K562 (cell line): ENCODE data around the gene SGMS1. TPM values are rescaled to one million over a fixed set of nuclear protein-coding genes. Genes with fewer than 3 reads are reported as not detected.
A peak's percentile ranks its signal among the peaks of the same experiment; 100 is the strongest.

Experiments used
- ATAC-seq: fragments of 200-7000 bp; cut with Tn5 transposase; 3 replicates; pipeline ENCODE4 v1.9.1; 2020; ENCODE audit warnings: moderate library complexity
- BruUV-seq: library from RNA; stranded (reverse); fragments of 400-500 nt; replicated peaks from 2 replicates; lab custom pipeline; 2021; lab: Mats Ljungman, UMichigan
- CTCF ChIA-PET: fragments of 300-600 bp; formaldehyde crosslinking; extraction: SDS; loops from one replicate; lab custom pipeline; 2021; ENCODE audit warnings: low intra/inter-chr PET ratio; lab: Yijun Ruan, JAX
- POLR2A ChIA-PET: fragments of 300-600, 350-650 bp; sonication (Branson Sonifier 250); formaldehyde crosslinking; extraction: SDS; loops from one replicate; lab custom pipeline; 2021; ENCODE audit warnings: antibody characterized with exemption, inconsistent platforms; lab: Yijun Ruan, JAX
- DNase-seq, 4 experiments: peaks; one replicate each; pipeline versions ENCODE4 v3.0.0 to v3.0.0-alpha.2; 2011 to 2018; ENCODE audit warnings: low spot score in 3 of 4, mixed read lengths in 3 of 4; ENCODE audit errors: extremely low read depth in 1 of 4
- FAIRE-seq: peaks from 2 replicates; lab custom pipeline; 2011; peaks lifted over from hg19 to GRCh38; lab: Jason Lieb, UNC
- H2AFZ ChIP-seq: 2 replicates; pipeline ENCODE4 v1.6.0; 2011; ENCODE audit warnings: low read depth, low read length, control low read depth, inconsistent platforms
- H3K27ac ChIP-seq: fragments of 200-600 bp; 3 replicates; pipeline ENCODE4 v1.8.0; 2011; ENCODE audit warnings: low read depth, mild to moderate bottlenecking, control low read depth, inconsistent platforms, low read length, moderate library complexity, mixed read lengths; ENCODE audit errors: extremely low read depth
- H3K27me3 ChIP-seq, 2 experiments: fragments of 300-600 bp in 1 of 2; 2 replicates in 1 of 2; 3 replicates in 1 of 2; pipeline versions ENCODE4 v1.6.0 to v1.8.0; 2011; ENCODE audit warnings: inconsistent platforms in 2 of 2, low read length in 2 of 2, mild to moderate bottlenecking in 1 of 2, mixed read lengths in 1 of 2, moderate library complexity in 1 of 2; ENCODE audit not compliant: control insufficient read depth in 2 of 2, insufficient read depth in 2 of 2
- H3K36me3 ChIP-seq: fragments of 300-600 bp; 3 replicates; pipeline ENCODE4 v1.8.0; 2011; ENCODE audit warnings: mild to moderate bottlenecking, low read length, inconsistent platforms; ENCODE audit not compliant: control insufficient read depth, insufficient read depth
- H3K4me1 ChIP-seq, 2 experiments: fragments of 200-600 bp in 1 of 2; replicated peaks in 1 of 2; 2 replicates in 1 of 2; 3 replicates in 1 of 2; pipeline versions ENCODE4 v1.5.1 to v1.8.0; 2011; ENCODE audit warnings: inconsistent platforms in 2 of 2, low read length in 2 of 2, mild to moderate bottlenecking in 1 of 2, mixed read lengths in 1 of 2, moderate library complexity in 1 of 2; ENCODE audit not compliant: control insufficient read depth in 2 of 2, insufficient read depth in 2 of 2
- H3K4me2 ChIP-seq: 2 replicates; pipeline ENCODE4 v1.6.1; 2011; ENCODE audit warnings: low read length, control low read depth, inconsistent platforms, mixed read lengths; ENCODE audit not compliant: insufficient read depth
- H3K4me3 ChIP-seq: fragments of 200-600 bp; sonication (generic), shearing (Covaris generic); 2 replicates; pipeline ENCODE4 v1.5.1; 2016; ENCODE audit warnings: control low read depth, inconsistent platforms
- H3K79me2 ChIP-seq: fragments of 200-600 bp; 3 replicates; pipeline ENCODE4 v1.8.0; 2011; ENCODE audit warnings: low read length, inconsistent platforms; ENCODE audit not compliant: control insufficient read depth, insufficient read depth
- H3K9ac ChIP-seq, 2 experiments: 2 replicates each; pipeline versions ENCODE4 v1.6.0 to v1.6.1; 2011; ENCODE audit warnings: low read depth in 2 of 2, low read length in 2 of 2, control low read depth in 1 of 2, inconsistent platforms in 1 of 2, mild to moderate bottlenecking in 1 of 2, mixed read lengths in 1 of 2; ENCODE audit not compliant: insufficient read depth in 1 of 2
- H3K9me1 ChIP-seq: one replicate; pipeline ENCODE4 v1.6.0; 2011; ENCODE audit warnings: inconsistent platforms, mild to moderate bottlenecking, low read length, moderate library complexity; ENCODE audit not compliant: control insufficient read depth, insufficient read depth
- H3K9me3 ChIP-seq: replicated peaks from 2 replicates; pipeline ENCODE4 v1.5.1; 2011; ENCODE audit warnings: low read depth, low read length, inconsistent platforms; ENCODE audit not compliant: control insufficient read depth, insufficient read depth
- H4K20me1 ChIP-seq: replicated peaks from 2 replicates; pipeline ENCODE4 v1.6.1; 2011; ENCODE audit warnings: low read length, inconsistent platforms, mixed read lengths; ENCODE audit not compliant: control insufficient read depth, insufficient read depth
- ETS1 ChIP-seq: conservative IDR thresholded peaks from 2 replicates; pipeline ENCODE4 v1.6.1; 2011; ENCODE audit warnings: low read depth, mild to moderate bottlenecking, low read length; ENCODE audit not compliant: control insufficient read depth
- GTF2E2 ChIP-seq: fragments of 200-800 bp; sonication (Bioruptor generic); IDR thresholded peaks from 2 replicates; pipeline ENCODE4 v1.6.1; 2016; ENCODE audit warnings: missing genetic modification characterization, missing compliant biosample characterization
- HOXB6 ChIP-seq: fragments of 250-450 bp; sonication (Bioruptor Pico); IDR thresholded peaks from 2 replicates; pipeline ENCODE4 v1.5.1; 2022; ENCODE audit warnings: mild to moderate bottlenecking, borderline replicate concordance
- NFYB ChIP-seq: IDR thresholded peaks from 2 replicates; pipeline ENCODE4 v1.6.1; 2011; ENCODE audit warnings: mild to moderate bottlenecking, moderate library complexity; ENCODE audit not compliant: insufficient read length; ENCODE audit errors: extremely low read depth
- NR4A1 ChIP-seq, 2 experiments: fragments of 250-450 bp in 1 of 2; fragments of 450-650 bp in 1 of 2; sonication (Bioruptor Pico) in 1 of 2; IDR thresholded peaks; 2 replicates each; pipeline versions ENCODE4 v1.4.0 to v1.6.1; 2016 to 2020; ENCODE audit warnings: mild to moderate bottlenecking in 2 of 2, missing compliant biosample characterization in 1 of 2, missing genetic modification characterization in 1 of 2, moderate library complexity in 1 of 2
- OTX1 ChIP-seq: fragments of 450-650 bp; formaldehyde crosslinking; IDR thresholded peaks from 2 replicates; pipeline ENCODE4 v1.4.0; 2022; ENCODE audit warnings: mild to moderate bottlenecking
- POLR2H ChIP-seq: IDR thresholded peaks from 2 replicates; pipeline ENCODE4 v1.6.1; 2016; ENCODE audit warnings: missing genetic modification characterization, low read depth, mild to moderate bottlenecking, control low read depth, missing compliant biosample characterization, moderate library complexity
- RBBP5 ChIP-seq: fragments of 200-600 bp; sonication (generic); IDR thresholded peaks from 2 replicates; pipeline ENCODE4 v1.6.1; 2012; ENCODE audit warnings: borderline replicate concordance, mild to moderate bottlenecking, low read length, control low read depth, inconsistent platforms; ENCODE audit not compliant: insufficient read depth, poor library complexity, severe bottlenecking
- SPI1 ChIP-seq: IDR thresholded peaks from 2 replicates; pipeline ENCODE4 v1.6.1; 2011; ENCODE audit warnings: low read depth, low read length, control low read depth, borderline replicate concordance
- TBP ChIP-seq: optimal IDR thresholded peaks from 2 replicates; pipeline ENCODE3; 2011; ENCODE audit warnings: low read depth, low read length, improper control_type of control experiment
- TCF7 ChIP-seq: sonication (generic); IDR thresholded peaks from 2 replicates; pipeline ENCODE4 v1.6.1; 2016; ENCODE audit warnings: antibody characterized with exemption, borderline replicate concordance
- ZBTB1 ChIP-seq: sonication (generic); formaldehyde crosslinking; IDR thresholded peaks from 2 replicates; pipeline ENCODE4 v1.8.1; 2023; ENCODE audit warnings: missing genetic modification reagents, low read depth, mild to moderate bottlenecking, borderline replicate concordance
- ZFP30 ChIP-seq: fragments of 250-450 bp; sonication (Bioruptor Pico); IDR thresholded peaks from 2 replicates; pipeline ENCODE4 v1.8.0; 2022; ENCODE audit warnings: moderate library complexity, mild to moderate bottlenecking, inconsistent platforms, borderline replicate concordance
- ZNF197 ChIP-seq: fragments of 200-800 bp; sonication (Bioruptor generic); IDR thresholded peaks from 2 replicates; pipeline ENCODE4 v1.6.1; 2016; ENCODE audit warnings: low read depth, missing genetic modification characterization, missing compliant biosample characterization
- ZNF41 ChIP-seq: fragments of 250-450 bp; sonication (Bioruptor Pico); conservative IDR thresholded peaks from 2 replicates; pipeline ENCODE4 v1.4.0; 2020; ENCODE audit warnings: mild to moderate bottlenecking
- WGBS: fragments of 100-300 bp; shearing (Covaris generic); methylation state at CpG from one replicate; pipeline ENCODE4 v1.1.6; 2016; ENCODE audit warnings: low coverage, mixed read lengths; ENCODE audit not compliant: insufficient coverage; ENCODE audit errors: missing lambda C conversion rate; 5-methylcytosine and 5-hydroxymethylcytosine counted together
- in situ Hi-C: fragments of 300-500 bp; cut with MboI; formaldehyde crosslinking; loops from 4 replicates; pipeline ENCODE4 v1.15.0; 2018; ENCODE audit warnings: inconsistent platforms, mixed read lengths
- intact Hi-C: fragments of 100-400 bp; cut with micrococcal nuclease; formaldehyde crosslinking; loops from 2 replicates; pipeline ENCODE4 v1.14.2; 2022
- polyA plus RNA-seq, 8 experiments: library from polyadenylated mRNA; depleted of rRNA in 4 of 8; stranded (reverse) in 5 of 8; unstranded in 3 of 8; fragments of >200 nt; fragmentation: Nextera tagmentation in 2 of 8; fragmentation: Illumina TruSeq in 1 of 8; extraction: Ambion mirVana in 2 of 8; extraction: Trizol in 1 of 8; gene quantifications; 2 replicates each; pipeline versions ENCODE4 v1.2.1 to v1.2.3, GENCODE V29; 2011 to 2014; ENCODE audit warnings: inconsistent platforms in 1 of 8, missing spikeins in 1 of 8
- total RNA-seq, 7 experiments: library from RNA; depleted of rRNA in 6 of 7; stranded (reverse); fragments of >200 nt in 6 of 7; fragmentation: Illumina TruSeq in 2 of 7; extraction: Trizol in 2 of 7; gene quantifications; 2 replicates each; pipeline versions ENCODE4 v1.2.1 to v1.2.3, GENCODE V29; 2011 to 2021; ENCODE audit warnings: low replicate concordance in 1 of 7
- TF ChIP-seq, protein P1 (sequence below): fragments of 450-650 bp; formaldehyde crosslinking; IDR thresholded peaks from 2 replicates; pipeline ENCODE4 v1.4.0; 2020; ENCODE audit warnings: mild to moderate bottlenecking, moderate library complexity

SGMS1 gene
- total and polyA plus RNA-seq, 9 of the 15 experiments (the other 6 are each of a cell fraction or from before 2014, with no cell fraction given), result 22.6 to 232 (median 82.2) TPM

- ChIA-PET CTCF (no interaction called here), POLR2A (interaction anchor here (0.6 to 7.2 kb wide), 6 partner anchors 7 to 61 kb away, joined by 3 to 59 read pairs (median 4); no protein-coding TSS in a partner anchor)
- no peaks in the 10 kb centered on the region for H3K9me3 ChIP-seq
- no peaks in the 10 kb centered on the region for H3K9me1 ChIP-seq
- 30% methylated on average over 5 of the region's 5 CpGs for WGBS
- peak overlapping the region; percentile 36 for H3K4me2 ChIP-seq
- H3K4me1 ChIP-seq, result peaks cover 10 to 78% of the 10 kb centered on the region in 2 experiments
- peaks cover 98% of the 10 kb centered on the region for H3K79me2 ChIP-seq
- H3K9ac ChIP-seq, result peak overlapping the region in 1 of 2 experiments; percentile 43; a peak in 3 of 4 replicates
- peaks cover 77% of the 10 kb centered on the region for H3K36me3 ChIP-seq
- no peaks in the 10 kb centered on the region for H4K20me1 ChIP-seq
- intact Hi-C loops (no loop called here), in situ Hi-C loops (no loop called here)
- DNase-seq (peak in 1 of 4 experiments; percentile 59), ATAC-seq (peak; percentile 36), FAIRE-seq (peak; percentile 51)
- H3K4me3 ChIP-seq, result no peak overlapping the region
- H3K27ac ChIP-seq, result peak overlapping the region; percentile 52
- BruUV-seq, result no TSS peak
- no peaks in the 10 kb centered on the region for H3K27me3 ChIP-seq
- H2AFZ ChIP-seq, result peak overlapping the region; percentile 42
- no peak for TF ChIP-seq TCF7
- no peak for TF ChIP-seq HOXB6 (CRISPR knock-in tag)
- TF ChIP-seq TBP, result no peak
- no peak for TF ChIP-seq ZBTB1 (CRISPR knock-in tag)
- no peak for TF ChIP-seq ETS1
- no peak for TF ChIP-seq NR4A1 (CRISPR knock-in tag; IDR thresholded peaks at IDR 0.05)
- TF ChIP-seq NR4A1 (tag; IDR thresholded peaks at IDR 0.05), result peak; percentile 64; the same call in 1 of the 2 replicates
- TF ChIP-seq POLR2H (tag), result no peak
- TF ChIP-seq, protein P1, sequence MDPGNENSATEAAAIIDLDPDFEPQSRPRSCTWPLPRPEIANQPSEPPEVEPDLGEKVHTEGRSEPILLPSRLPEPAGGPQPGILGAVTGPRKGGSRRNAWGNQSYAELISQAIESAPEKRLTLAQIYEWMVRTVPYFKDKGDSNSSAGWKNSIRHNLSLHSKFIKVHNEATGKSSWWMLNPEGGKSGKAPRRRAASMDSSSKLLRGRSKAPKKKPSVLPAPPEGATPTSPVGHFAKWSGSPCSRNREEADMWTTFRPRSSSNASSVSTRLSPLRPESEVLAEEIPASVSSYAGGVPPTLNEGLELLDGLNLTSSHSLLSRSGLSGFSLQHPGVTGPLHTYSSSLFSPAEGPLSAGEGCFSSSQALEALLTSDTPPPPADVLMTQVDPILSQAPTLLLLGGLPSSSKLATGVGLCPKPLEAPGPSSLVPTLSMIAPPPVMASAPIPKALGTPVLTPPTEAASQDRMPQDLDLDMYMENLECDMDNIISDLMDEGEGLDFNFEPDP, result no peak
- TF ChIP-seq GTF2E2 (tag), result no peak
- peak; percentile 41 for TF ChIP-seq RBBP5
- TF ChIP-seq ZNF41 (CRISPR knock-in tag), result no peak
- TF ChIP-seq OTX1 (CRISPR knock-in tag), result no peak
- TF ChIP-seq SPI1, result peak; percentile 95
- TF ChIP-seq ZNF197 (CRISPR knock-in tag), result 0 out of 2 replicates have a peak, but pooled peaks have one; percentile 16
- TF ChIP-seq ZFP30 (CRISPR knock-in tag), result no peak
- no peak for TF ChIP-seq NFYB
Observed at GRCh38 chr10:50316695-50317648, 306.8 kb downstream of the SGMS1 start.
